Cardiac septum (tissue), 1 donor: Measurements from ENCODE around the gene AHSG. TPM values are rescaled to one million over a fixed set of nuclear protein-coding genes. Genes with fewer than 3 reads are reported as not detected.
"Not testable (repeated sequence)": the region's sequence is repeated elsewhere in the genome, so short reads cannot be mapped to it uniquely, and the experiment has no call there.

Experiments
- DNase-seq: peaks from one replicate; pipeline ENCODE4 v3.0.0-alpha.2; 2020; ENCODE audit warnings: low spot score
- intact Hi-C: fragments of 100-400 bp; cut with DNase I; formaldehyde crosslinking; loops from one replicate; pipeline ENCODE4 v1.14.0; 2022
- long read RNA-seq: library from polyadenylated mRNA; unstranded; transcript quantifications from one replicate; pipeline ENCODE4 v2.0.0, GENCODE V29; 2021
- total RNA-seq: library from RNA; stranded (reverse); fragmentation: NEBNext Ultra II Directional; extraction: Animal tissue kit (Norgen Biotek cat#: 25700); gene quantifications from one replicate; pipeline ENCODE4 v1.2.1, GENCODE V29; 2021
- donor health status: DM: no; HTN: no; CAD: no.

The AHSG gene, protein sequence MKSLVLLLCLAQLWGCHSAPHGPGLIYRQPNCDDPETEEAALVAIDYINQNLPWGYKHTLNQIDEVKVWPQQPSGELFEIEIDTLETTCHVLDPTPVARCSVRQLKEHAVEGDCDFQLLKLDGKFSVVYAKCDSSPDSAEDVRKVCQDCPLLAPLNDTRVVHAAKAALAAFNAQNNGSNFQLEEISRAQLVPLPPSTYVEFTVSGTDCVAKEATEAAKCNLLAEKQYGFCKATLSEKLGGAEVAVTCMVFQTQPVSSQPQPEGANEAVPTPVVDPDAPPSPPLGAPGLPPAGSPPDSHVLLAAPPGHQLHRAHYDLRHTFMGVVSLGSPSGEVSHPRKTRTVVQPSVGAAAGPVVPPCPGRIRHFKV
- not detected for total RNA-seq
- long read RNA-seq = 0 reads

DNA sequence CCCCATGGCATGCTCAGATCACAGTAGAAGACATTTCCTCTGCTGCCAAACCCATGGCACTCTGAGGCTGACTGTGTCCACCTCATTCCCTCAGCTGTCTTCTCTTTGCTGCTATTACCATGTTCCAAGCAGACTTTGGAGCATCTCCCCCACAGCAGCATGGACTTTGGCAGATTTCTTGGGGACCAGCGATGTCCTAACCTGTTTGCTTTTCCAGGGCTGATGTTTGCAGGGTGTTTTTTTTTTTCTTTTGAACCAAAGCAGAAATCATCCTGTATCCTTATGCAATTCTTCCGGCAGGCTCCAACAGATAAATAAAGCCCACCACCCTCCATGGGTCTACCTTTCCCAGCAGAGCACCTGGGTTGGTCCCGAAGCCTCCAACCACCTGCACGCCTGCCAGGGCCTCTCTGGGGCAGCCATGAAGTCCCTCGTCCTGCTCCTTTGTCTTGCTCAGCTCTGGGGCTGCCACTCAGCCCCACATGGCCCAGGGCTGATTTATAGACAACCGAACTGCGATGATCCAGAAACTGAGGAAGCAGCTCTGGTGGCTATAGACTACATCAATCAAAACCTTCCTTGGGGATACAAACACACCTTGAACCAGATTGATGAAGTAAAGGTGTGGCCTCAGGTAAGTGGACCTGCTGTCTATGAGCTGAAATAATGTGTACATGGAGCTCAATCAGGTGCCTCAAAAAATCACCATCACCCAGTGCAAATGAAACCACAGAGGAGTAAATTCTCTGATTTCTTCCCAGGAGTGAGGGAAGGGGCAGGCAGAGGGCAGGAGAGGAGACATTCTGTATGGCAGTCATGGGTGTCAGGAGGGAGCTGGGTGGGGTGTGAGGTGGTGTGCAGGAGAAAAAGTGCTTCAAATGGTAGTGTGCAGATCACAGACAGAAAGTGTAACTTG is at the start of gene AHSG:
TSS of gene AHSG (plus strand) at position 340 of the 916 bp plus-strand sequence. CDS start at position 422, 82 bp downstream.
- DNase-seq = no peak
- intact Hi-C loops = no loop called here

DNA sequence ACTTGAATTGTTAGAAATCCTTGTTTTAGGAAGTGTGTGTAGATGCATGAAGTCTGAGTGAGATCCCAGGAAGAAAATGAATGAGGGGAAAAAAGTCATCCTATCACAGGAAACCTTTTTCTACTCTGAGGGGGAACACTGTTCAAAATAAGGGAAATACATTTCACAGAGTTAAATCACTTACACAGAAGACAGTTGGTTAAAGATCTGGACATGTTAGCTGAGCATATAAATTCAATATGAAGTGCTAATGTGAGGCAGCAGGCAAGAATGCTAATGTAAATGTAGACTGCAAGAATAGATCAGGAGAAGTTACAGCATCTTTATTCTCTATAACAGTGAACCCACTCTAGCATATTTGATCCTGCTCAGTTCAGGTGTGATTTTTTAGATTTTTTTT is 48.3 kb upstream of the AHSG start:
- DNase-seq = no peak
- intact Hi-C loops = loop anchor here (10.0 kb wide), 1 partner anchor 460 kb away; the partner anchor contains the start of gene ETV5

DNA sequence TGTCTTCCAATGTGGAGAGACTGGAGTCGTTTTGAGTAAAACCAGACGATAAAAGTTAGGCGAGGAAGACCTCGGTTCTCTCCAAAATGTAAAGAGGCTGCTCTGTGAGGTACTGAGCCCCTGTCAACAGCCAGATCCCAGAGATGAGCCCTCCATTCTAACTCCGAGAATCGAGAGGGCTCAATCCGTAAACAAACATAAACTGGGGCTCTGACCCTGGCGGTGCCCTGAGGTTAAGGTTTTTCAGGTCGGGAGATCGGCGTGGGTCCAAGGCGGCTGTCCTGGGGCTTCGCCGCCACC is 46.1 kb upstream of the AHSG start:
- DNase-seq = no peak
- intact Hi-C loops = loop anchor here (5.0 to 10.0 kb wide), 2 partner anchors 462 to 629 kb away; partner anchors contain the start of genes ETV5 and TRA2B

DNA sequence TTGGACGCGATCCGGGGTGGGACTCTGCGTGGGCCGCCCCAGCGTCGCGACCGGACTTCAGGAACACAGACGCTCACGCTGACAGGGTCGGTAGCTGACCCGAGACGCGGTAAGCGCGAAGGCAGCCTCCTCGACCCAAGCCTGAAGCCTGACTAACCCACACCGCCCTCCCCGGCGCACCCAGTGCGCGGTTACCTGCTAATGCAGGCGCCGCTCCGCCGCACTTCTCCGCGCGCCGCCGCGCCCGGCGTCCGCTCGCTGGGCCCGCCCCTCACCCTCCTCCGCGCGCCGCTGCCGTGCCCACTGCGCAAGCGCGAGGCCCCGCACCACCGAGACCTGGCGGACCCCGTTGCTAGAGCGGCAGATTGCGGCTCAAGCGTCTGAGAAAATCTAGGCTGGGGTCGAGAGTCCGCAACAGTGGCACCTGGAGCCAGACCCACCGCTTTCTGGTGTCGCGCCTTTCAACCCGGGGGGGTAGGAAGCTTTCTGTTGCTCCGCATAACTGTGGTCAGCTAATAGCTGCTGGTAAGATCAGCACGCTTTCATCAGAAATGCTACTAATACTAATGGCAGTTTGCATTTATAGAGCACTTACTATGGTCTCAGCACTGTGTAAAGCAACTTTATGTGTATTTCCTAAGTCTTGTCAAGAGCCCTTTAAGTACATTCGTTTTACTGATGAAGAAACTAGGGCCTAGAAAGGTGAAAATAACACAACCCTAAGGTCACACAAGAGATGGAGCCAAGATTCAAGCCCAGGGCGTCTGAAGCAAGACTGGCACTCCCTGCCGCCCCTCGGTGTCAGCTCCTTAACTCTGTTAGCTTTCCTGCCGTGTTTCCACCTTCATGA is 45.6 kb upstream of the AHSG start, which contains the start of gene TBCCD1:
TSS of gene TBCCD1 (minus strand) at position 268 of the 850 bp plus-strand sequence. CDS start 3,010 bp downstream, outside the sequence.
- intact Hi-C loops = loop anchor here (5.0 to 10.0 kb wide), 2 partner anchors 462 to 630 kb away; partner anchors contain the start of genes ETV5 and TRA2B
- DNase-seq = peak; percentile 97

DNA sequence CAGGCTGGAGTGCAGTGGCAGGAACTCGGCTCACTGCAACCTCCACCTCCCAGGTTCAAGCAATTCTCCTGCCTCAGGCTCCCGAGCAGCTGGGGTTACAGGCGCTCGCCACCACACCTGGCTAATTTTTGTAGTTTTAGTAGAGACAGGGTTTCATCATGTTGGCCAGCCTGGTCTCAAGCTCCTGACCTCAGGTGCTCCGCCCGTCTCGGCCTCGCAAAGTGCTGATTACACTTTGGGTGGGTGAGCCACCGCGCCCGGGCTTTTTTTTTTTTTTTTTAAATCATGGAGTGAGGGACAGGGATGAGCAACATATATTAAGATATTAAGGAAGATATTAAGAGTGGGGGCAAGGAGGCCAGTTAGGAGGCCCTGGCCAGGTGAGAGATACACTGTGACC is 43.5 kb upstream of the AHSG start:
- not testable (repeated sequence) for DNase-seq
- intact Hi-C loops = loop anchor here (5.0 to 10.0 kb wide), 2 partner anchors 465 to 632 kb away; partner anchors contain the start of genes ETV5 and TRA2B

DNA sequence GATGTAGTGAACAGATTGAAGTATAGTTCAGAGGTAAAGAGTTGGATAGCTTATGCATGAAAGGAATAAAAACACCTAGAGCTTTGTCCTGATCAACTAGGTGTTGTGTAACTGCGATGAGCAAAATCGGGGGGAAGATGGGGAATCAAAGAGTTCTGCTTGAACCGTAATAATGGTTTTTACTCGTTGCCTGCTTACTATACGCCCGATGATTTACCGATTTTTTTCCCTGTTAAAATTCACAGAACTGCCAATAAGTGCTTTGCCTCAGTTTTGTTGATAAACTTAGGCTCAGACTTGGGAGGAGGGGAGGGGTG is 43.1 kb upstream of the AHSG start:
- intact Hi-C loops = loop anchor here (2.0 to 10.0 kb wide), 3 partner anchors 213 to 632 kb away; partner anchors contain the start of genes EIF4A2, ETV5 and TRA2B
- DNase-seq = no peak

DNA sequence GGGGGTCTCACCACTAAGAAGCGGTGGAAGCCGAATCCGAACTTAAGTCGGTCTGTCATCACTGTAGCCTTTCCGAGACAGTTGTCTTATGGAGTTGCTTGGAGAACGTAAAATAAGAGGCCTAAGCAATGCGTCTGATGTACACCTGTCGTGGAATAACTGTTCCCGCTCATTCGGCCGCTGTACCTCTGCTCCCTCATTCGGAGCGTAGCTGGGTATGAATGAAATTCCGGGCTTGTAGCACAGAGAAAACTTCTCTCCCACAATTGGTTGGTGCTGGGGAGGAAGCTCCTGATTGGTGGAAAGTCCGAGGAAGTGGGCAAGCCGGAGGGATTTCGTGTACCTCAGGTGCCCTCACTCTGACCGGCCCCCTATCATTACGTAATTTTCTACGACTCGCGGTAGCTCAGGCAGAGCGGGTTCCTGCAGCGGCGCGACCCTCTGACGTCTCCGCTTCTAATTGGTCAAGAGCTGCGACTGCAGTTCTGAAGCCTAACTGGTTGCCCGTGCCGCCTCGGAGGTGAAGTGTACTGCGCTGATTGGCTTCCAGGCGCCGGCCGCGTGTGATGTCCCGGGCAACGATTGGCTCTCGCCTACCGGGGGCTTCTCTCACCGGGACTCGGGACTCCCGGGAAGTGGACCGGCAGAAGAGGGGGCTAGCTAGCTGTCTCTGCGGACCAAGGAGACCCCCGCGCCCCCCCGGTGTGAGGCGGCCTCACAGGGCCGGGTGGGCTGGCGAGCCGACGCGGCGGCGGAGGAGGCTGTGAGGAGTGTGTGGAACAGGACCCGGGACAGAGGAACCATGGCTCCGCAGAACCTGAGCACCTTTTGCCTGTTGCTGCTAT is 42.5 kb upstream of the AHSG start, which contains the start of gene DNAJB11:
TSS of gene DNAJB11 (plus strand) at position 625 of the 845 bp plus-strand sequence. CDS start at position 803, 178 bp downstream.
- peak; percentile 100 for DNase-seq
- intact Hi-C loops = loop anchor here (2.0 kb wide), 1 partner anchor 212 kb away; the partner anchor contains the start of gene EIF4A2

DNA sequence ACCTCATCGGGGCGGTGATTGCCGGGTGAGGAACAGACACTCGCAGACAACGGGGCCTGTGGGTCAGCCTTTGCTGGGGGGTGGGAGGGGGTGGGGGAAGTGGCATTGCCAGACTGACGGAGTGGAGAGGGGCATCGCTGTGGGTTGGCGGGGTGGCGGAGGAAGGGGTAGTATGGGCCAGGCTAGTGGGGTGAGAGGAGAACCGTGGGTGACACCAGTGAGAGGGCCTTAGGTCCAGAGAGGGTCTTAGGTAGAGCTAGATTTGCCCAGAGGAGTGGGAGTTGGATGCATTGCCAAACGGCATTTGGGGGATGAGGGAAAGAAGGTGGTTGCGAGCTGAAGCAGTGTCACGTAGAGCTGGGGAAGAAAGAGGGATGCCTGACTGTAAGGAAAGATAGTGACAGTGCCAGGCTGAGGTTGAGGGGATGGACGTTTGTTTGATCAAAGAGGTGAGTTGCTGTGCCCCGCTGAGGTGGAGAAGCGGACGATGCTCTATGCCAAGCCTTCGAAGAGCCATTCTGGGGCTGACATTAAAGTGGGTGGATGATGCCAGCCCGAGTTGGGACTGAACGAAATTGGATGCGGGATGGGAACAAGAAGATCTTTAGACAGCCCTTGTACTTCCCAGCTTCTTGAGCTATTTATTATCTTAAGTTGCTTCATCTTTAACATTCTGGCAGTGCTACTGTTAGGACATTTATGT is 41.8 kb upstream of the AHSG start:
- no peak for DNase-seq
- intact Hi-C loops = loop anchor here (2.0 kb wide), 1 partner anchor 212 kb away; the partner anchor contains the start of gene EIF4A2

DNA sequence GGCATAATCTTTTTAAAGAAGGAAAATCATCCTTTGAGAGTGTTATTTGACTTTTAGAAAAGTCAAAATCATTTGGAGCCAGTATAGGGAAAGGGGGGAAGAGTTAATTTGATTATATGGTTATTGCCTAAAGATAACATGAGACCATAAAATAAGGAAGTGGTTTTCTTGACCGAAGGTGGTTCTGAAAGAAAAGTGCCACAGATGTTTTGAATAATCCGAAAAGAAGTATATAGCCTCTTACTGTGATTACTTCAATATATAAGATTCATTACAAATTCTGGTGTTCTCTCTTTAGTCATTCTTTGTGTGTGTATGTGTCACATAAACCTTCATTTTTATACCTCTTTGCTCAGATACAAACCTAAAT is 41.2 kb upstream of the AHSG start:
- intact Hi-C loops = loop anchor here (2.0 kb wide), 1 partner anchor 211 kb away; the partner anchor contains the start of gene EIF4A2

DNA sequence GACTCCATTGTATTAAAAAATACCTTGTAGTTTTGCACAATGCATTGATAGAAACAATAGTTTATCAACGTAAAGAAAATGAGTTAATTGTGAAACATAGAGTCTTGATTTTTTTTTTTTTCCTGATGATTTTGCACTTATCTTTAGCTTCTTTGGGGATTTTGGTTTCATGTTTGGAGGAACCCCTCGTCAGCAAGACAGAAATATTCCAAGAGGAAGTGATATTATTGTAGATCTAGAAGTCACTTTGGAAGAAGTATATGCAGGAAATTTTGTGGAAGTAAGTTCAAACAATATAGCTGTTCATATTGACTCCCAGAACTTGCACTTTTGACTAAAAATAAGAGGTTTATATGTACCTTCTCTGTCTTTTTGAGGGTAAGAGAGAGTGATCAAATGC is 35.3 kb upstream of the AHSG start:
- no peak for DNase-seq
- intact Hi-C loops = no loop called here

More for the DNA sequence above, 41.2 kb upstream of the AHSG start:
- DNase-seq = no peak

DNA sequence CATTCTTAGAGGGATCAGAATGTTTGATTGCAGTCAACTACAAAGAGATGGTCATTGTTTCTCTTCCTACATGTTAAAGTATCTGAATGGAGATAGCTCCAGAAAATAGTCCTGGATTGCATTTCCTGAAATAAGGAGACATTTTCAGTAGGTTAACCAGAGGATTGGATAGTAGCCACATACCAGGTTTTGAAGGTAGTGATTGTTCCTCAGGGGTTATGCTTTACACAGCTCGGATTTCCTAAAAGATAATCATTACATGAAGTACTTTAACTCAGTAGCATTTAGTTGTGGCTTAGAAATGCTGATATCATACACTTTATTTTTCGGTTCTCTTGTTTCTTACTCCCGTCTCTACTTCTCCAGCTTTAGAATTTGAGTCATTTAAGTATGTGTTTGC is 32.1 kb upstream of the AHSG start:
- intact Hi-C loops = no loop called here
- DNase-seq = no peak

DNA sequence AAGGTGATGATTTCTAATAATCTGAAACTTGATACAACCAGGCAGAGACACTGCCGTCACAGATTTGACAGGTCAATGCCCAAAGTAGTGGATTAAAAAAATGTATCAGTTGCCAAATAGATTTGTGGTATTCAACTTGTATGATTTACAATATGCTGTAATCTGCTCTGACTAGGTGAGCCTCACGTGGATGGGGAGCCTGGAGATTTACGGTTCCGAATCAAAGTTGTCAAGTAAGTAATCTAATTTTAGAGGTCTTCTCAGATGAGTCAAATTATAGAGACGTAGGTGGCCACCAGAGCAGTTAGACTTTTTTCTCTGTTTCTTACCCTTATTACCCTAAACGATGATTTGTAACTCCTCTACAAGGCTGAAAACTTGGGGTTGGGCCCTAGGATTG is 30.3 kb upstream of the AHSG start:
- intact Hi-C loops = no loop called here
- no peak for DNase-seq

DNA sequence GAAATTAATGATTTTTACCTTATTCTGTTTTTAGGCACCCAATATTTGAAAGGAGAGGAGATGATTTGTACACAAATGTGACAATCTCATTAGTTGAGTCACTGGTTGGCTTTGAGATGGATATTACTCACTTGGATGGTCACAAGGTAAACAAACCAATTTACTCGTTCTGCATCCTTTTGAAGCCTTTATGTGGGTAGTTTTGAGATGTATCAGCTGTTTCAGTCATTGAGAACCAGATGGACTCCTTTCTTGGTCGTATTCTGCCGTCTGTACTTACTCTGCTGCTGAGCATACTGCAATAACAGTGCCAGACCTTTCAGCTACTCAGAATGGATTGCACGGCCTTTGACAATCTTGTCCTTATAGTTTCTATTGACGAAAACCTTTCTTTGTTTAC is 29.0 kb upstream of the AHSG start:
- DNase-seq = no peak
- intact Hi-C loops = no loop called here

DNA sequence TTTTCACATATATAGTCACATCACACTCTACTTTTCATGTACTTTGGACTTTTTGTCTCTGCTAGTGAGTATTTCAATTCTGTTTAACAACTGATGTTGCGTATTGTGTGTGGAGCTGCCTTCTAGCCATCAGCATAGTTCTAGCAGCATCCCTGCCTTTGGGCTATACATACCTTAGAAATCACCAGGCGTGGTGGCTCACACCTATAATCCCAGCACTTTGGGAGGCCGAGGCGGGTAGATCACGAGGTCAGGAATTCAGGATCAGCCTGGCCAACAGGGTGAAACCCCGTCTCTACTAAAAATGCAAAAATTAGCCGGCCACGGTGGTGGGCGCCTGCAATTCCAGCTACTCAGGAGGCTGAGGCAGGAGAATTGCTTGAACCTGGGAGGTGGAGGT is 26.6 kb upstream of the AHSG start:
- DNase-seq, intact Hi-C loops: not testable (repeated sequence)

DNA sequence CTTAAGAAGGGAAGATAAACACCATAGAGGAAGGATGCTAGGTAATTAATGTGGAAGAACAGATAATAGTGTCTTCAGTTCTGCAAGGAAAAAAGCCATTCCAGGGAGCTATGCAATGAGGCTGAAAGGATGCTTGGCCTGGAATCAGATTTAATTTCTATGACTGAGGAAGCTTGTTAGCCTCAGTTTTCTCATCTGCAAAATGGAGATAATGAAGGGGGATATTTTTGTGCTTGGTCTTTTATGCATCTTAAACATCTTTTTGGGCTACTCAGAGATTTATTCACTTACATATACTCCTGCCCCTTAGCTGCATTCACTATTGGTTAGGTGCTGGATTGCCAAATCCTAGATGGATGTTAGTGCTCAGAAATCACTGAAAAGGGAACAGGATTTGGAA is 25.7 kb upstream of the AHSG start:
- DNase-seq = no peak
- intact Hi-C loops = no loop called here

DNA sequence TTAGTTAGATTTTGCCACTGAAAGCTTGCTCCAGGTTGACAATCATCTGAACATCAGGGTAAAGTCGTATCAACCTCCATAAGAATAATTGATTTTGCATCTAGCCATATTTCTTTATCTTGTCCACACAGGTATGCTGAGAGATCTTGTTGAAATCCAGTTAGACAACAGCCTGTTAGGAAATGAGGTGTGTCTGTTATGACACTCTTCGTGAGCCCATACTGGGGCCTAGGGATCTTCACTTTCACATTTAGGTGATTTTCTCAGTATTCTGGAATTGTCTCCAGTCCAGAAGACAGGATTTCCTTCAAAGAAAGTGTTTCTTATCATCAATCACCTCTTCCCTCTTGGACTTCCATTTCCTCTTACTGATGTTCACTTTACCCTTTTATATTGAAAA is 24.2 kb upstream of the AHSG start:
- no peak for DNase-seq
- intact Hi-C loops = no loop called here

DNA sequence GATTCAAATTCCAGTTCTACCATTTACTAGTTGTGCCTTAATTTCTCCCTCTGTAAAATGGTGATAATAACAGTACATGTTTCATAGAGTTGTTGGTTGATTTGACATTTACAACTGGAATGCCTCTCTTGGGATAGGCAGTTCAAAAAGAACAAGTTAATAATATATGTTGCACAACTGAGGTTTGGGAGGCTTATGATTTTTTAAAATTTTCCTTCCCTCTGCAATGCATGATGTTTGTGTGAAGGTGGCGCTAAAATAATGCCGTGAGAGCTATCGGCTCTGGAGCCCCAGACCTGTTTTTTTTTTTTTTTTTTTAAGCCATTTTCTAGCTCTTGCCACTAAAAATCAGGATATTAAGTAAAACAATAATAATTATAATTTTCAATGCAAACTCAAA is 23.7 kb upstream of the AHSG start:
- intact Hi-C loops = no loop called here
- DNase-seq = no peak
